Osteocyte (in vitro differentiated cells): Measurements from ENCODE around the gene TRIP10. TPM values are rescaled to one million over a fixed set of nuclear protein-coding genes. Genes with fewer than 3 reads are reported as not detected.

Source experiments
- DNase-seq: peaks from one replicate; pipeline ENCODE4 v3.0.0; 2021; ENCODE audit warnings: mixed read lengths; ENCODE audit not compliant: unreplicated experiment; ENCODE audit errors: extremely low spot score
- H3K27ac Mint-ChIP-seq: one replicate; pipeline ENCODE4 v1.8.0; 2021; ENCODE audit warnings: mild to moderate bottlenecking, mixed read lengths; ENCODE audit not compliant: unreplicated experiment
- H3K27me3 Mint-ChIP-seq: one replicate; pipeline ENCODE4 v1.8.0; 2021; ENCODE audit warnings: mixed read lengths; ENCODE audit not compliant: unreplicated experiment
- H3K36me3 Mint-ChIP-seq: one replicate; pipeline ENCODE4 v1.8.0; 2021; ENCODE audit warnings: mixed read lengths; ENCODE audit not compliant: unreplicated experiment
- H3K4me1 Mint-ChIP-seq: one replicate; pipeline ENCODE4 v1.8.0; 2021; ENCODE audit warnings: mixed read lengths; ENCODE audit not compliant: unreplicated experiment
- H3K4me3 Mint-ChIP-seq: one replicate; pipeline ENCODE4 v1.8.0; 2021; ENCODE audit warnings: mild to moderate bottlenecking, moderate library complexity, mixed read lengths; ENCODE audit not compliant: unreplicated experiment
- H3K9me3 Mint-ChIP-seq: one replicate; pipeline ENCODE4 v1.8.0; 2021; ENCODE audit warnings: mixed read lengths; ENCODE audit not compliant: unreplicated experiment
- total RNA-seq: library from RNA; stranded (reverse); gene quantifications from 2 replicates; pipeline ENCODE4 v1.2.1, GENCODE V29; 2021
- TF ChIP-seq, protein P1 (sequence below): fragments of 200-600 bp; sonication (generic); IDR thresholded peaks from 2 replicates; pipeline ENCODE4 v1.5.0; 2021; ENCODE audit warnings: antibody characterized with exemption, mild to moderate bottlenecking, moderate library complexity

The TRIP10 gene
- total RNA-seq, 1 donor from 2014 or later: 53.8 TPM

- DNase-seq: no peak
- Mint-ChIP-seq H3K27ac (peak overlapping the region; percentile 97), H3K36me3 (peaks cover 3% of the 10 kb centered on the region), H3K27me3 (no peaks in the 10 kb centered on the region), H3K4me3 (peak overlapping the region; percentile 95), H3K9me3 (no peaks in the 10 kb centered on the region), H3K4me1 (peaks cover 52% of the 10 kb centered on the region)
- TF ChIP-seq, protein P1, sequence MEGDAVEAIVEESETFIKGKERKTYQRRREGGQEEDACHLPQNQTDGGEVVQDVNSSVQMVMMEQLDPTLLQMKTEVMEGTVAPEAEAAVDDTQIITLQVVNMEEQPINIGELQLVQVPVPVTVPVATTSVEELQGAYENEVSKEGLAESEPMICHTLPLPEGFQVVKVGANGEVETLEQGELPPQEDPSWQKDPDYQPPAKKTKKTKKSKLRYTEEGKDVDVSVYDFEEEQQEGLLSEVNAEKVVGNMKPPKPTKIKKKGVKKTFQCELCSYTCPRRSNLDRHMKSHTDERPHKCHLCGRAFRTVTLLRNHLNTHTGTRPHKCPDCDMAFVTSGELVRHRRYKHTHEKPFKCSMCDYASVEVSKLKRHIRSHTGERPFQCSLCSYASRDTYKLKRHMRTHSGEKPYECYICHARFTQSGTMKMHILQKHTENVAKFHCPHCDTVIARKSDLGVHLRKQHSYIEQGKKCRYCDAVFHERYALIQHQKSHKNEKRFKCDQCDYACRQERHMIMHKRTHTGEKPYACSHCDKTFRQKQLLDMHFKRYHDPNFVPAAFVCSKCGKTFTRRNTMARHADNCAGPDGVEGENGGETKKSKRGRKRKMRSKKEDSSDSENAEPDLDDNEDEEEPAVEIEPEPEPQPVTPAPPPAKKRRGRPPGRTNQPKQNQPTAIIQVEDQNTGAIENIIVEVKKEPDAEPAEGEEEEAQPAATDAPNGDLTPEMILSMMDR: peak; percentile 77
Observed at GRCh38 chr19:6737873-6738786, 1.4 kb upstream of the TRIP10 start.

DNA sequence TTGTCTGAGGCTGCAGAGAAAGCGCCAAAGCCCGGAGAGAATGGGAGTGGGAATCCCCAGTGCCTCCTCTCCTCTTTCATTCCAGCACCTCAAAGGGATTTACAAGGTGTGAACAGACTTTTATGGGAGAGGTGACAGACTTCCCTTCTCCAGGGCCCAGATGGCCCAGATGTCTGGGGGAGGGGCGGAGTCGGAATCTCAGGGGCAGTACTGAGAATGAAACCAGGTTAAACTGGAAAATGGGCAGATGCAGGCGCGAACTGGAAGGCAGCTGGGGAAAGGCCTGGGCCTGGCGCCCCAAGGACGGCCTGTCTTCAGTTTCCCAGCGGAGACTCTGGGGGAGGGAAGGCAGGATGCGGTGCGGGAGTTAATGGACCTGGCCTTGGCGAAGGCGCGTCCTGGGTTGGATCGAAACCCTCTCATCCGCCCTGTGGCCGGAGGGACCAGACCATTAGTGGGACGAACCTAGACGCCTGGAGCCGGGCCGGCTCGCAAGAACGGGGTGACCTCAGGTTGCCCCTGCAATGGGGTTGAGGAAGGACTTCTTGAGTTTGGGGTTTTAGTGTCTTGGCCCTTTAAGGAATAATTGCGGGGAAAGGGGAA lies 592 bp upstream of the TRIP10 start:
- H3K9me3 Mint-ChIP-seq: no peaks in the 10 kb centered on the region
- H3K4me3 Mint-ChIP-seq: peak overlapping the region; percentile 95
- no peak for DNase-seq
- peaks cover 59% of the 10 kb centered on the region for H3K4me1 Mint-ChIP-seq
- no peaks in the 10 kb centered on the region for H3K27me3 Mint-ChIP-seq
- TF ChIP-seq, protein P1: no peak
- peak overlapping the region; percentile 97 for H3K27ac Mint-ChIP-seq
- H3K36me3 Mint-ChIP-seq: peaks cover 5% of the 10 kb centered on the region

GRCh38 chr19:6739883-6740588 lies 556 bp downstream of the TRIP10 start:
- H3K36me3 Mint-ChIP-seq: peaks cover 6% of the 10 kb centered on the region
- H3K4me3 Mint-ChIP-seq: peak overlapping the region; percentile 84
- H3K27ac Mint-ChIP-seq: peak overlapping the region; percentile 44
- H3K9me3 Mint-ChIP-seq: no peaks in the 10 kb centered on the region
- no peak for DNase-seq
- TF ChIP-seq, protein P1: no peak
- peaks cover 70% of the 10 kb centered on the region for H3K4me1 Mint-ChIP-seq
- no peaks in the 10 kb centered on the region for H3K27me3 Mint-ChIP-seq

DNA sequence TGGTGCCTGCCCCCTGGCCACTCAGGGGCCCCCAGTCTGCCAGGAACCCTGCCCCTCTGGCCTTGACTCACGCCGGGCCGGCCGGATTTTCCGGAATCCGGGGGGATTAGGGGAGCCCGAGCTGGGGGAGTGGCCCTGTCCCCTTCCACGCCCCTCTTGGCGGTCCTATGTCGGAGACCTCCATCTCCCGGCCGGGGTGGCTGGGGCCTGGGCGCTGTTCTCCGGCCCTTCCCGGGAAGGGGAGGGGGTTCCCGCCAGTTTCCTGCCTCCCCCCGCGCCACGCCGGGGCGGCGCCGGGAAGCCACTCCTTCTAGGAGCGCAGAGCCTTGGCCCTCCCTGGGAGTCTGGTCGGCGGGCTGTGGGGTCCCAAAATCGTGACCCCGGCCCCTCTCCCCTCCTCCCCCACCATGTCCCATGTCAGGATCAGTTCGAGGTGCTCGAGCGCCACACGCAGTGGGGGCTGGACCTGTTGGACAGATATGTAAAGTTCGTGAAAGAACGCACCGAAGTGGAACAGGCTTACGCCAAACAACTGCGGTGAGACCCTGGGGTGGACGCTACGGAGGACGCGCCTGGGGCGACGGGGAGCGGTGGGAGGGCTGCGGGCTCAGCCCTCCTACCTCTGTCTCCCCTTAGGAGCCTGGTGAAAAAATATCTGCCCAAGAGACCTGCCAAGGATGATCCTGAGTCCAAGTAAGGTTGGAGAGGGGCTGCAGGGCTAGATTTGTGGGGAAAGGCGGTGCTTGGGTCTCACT lies 1.3 kb downstream of the TRIP10 start:
- no peaks in the 10 kb centered on the region for H3K27me3 Mint-ChIP-seq
- TF ChIP-seq, protein P1: no peak
- DNase-seq: peak; percentile 85
- peaks cover 8% of the 10 kb centered on the region for H3K36me3 Mint-ChIP-seq
- H3K27ac Mint-ChIP-seq: peak overlapping the region; percentile 76
- peaks cover 72% of the 10 kb centered on the region for H3K4me1 Mint-ChIP-seq
- peak overlapping the region; percentile 84 for H3K4me3 Mint-ChIP-seq
- H3K9me3 Mint-ChIP-seq: no peaks in the 10 kb centered on the region
